IPS-18a (cell line): Measurements from ENCODE around the gene TPST2.

Source experiments
- H3K27ac ChIP-seq: one replicate; pipeline ENCODE4 v1.5.1; 2013; ENCODE audit warnings: low read length
- H3K27me3 ChIP-seq: one replicate; pipeline ENCODE4 v1.6.1; 2013; ENCODE audit warnings: mild to moderate bottlenecking, low read length; ENCODE audit not compliant: control insufficient read depth, insufficient read depth
- H3K36me3 ChIP-seq: one replicate; pipeline ENCODE4 v1.6.1; 2013; ENCODE audit warnings: low read depth, low read length; ENCODE audit not compliant: control insufficient read depth
- H3K4me1 ChIP-seq: one replicate; pipeline ENCODE4 v1.6.1; 2013; ENCODE audit warnings: low read depth, low read length; ENCODE audit not compliant: control insufficient read depth
- H3K4me3 ChIP-seq: one replicate; pipeline ENCODE4 v1.5.1; 2013; ENCODE audit warnings: low read length
- H3K9ac ChIP-seq: one replicate; pipeline ENCODE4 v1.6.1; 2013; ENCODE audit warnings: mild to moderate bottlenecking, low read length, moderate library complexity
- H3K9me3 ChIP-seq: one replicate; pipeline ENCODE4 v1.6.1; 2013; ENCODE audit warnings: low read depth, low read length; ENCODE audit not compliant: control insufficient read depth

The TPST2 gene

DNA sequence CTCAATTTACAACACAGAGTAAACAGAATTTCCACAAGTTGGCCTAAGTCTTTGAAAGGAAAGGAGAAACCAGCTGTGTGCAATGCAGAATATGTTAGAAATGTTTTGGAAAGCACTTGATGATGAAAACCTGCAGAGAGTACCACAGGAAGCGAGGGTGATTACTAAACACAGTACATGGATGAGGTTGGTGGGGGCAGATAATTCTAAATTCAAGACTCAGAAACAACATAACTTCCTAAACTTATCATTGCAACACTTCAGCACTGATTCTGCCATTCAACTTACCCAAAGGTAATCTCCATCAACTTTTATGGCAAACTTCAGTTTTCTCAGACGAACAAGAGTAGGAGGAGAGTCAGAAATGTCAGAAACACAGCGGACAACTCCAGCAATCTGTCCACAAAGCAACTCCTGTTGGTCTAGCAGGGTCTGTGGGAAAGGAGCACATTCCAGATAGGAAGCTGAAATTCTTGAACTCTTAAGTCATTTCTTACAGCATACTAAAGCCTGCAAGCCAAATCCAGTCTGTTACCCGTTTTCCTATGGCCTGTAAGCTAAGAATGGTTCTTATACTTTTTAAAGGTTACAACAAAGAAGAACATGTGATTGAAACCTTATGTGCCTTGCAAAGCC lies 113.1 kb downstream of the TPST2 start:
- H3K9me3 ChIP-seq, result no peaks in the 10 kb centered on the region
- H3K4me3 ChIP-seq, result no peak overlapping the region
- peaks cover 6% of the 10 kb centered on the region for H3K4me1 ChIP-seq
- H3K27ac ChIP-seq, result no peak overlapping the region
- H3K27me3 ChIP-seq, result no peaks in the 10 kb centered on the region
- peaks cover 44% of the 10 kb centered on the region for H3K36me3 ChIP-seq
- no peak overlapping the region for H3K9ac ChIP-seq

DNA sequence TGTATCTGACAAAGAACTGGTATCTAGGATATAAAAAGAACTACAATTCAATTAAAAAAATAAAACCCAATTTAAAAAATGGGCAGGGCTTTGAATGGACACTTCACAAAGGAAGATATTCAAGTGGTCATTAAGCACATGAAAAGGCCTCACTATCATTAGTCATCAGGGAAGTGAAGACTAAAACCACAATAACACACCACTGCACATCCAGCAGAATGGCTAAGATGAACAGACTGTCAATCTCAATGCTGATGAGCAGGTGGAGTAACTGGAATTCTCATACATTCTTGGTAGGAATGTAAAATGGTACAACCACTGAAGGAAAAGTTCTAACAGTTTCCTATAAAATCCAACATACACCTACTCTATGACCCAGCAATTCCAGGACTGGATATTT lies 115.2 kb downstream of the TPST2 start:
- Histone ChIP-seq H3K9ac (no peak overlapping the region), H3K36me3 (peaks cover 65% of the 10 kb centered on the region), H3K27ac (no peak overlapping the region)

More for the DNA sequence above, 115.2 kb downstream of the TPST2 start:
- Histone ChIP-seq H3K9me3 (no peaks in the 10 kb centered on the region), H3K27me3 (no peaks in the 10 kb centered on the region), H3K4me3 (no peak overlapping the region), H3K4me1 (no peaks in the 10 kb centered on the region)
